Memory B cell (primary cell): Measurements from ENCODE around the gene GADD45GIP1.
"Not testable (repeated sequence)": the region's sequence is repeated elsewhere in the genome, so short reads cannot be mapped to it uniquely, and the experiment has no call there.

Experiments used
- ATAC-seq: fragments of 150-1000 bp; cut with Tn5 transposase; 2 replicates; pipeline ENCODE4 v1.10.0; 2021; ENCODE audit warnings: low read depth, mild to moderate bottlenecking, moderate library complexity
- DNase-seq, 2 donors: peaks; one replicate each; pipeline ENCODE4 v3.0.0; 2022; ENCODE audit warnings: low spot score in 2 of 2
- H3K27ac Mint-ChIP-seq: one replicate; pipeline ENCODE4 v1.8.0; 2022; ENCODE audit warnings: mild to moderate bottlenecking, moderate library complexity, mixed read lengths
- H3K27me3 Mint-ChIP-seq: one replicate; pipeline ENCODE4 v1.8.0; 2022; ENCODE audit warnings: mixed read lengths
- H3K36me3 Mint-ChIP-seq: one replicate; pipeline ENCODE4 v1.8.0; 2022; ENCODE audit warnings: mild to moderate bottlenecking, mixed read lengths
- H3K4me1 Mint-ChIP-seq: one replicate; pipeline ENCODE4 v1.8.0; 2022; ENCODE audit warnings: mixed read lengths
- H3K4me3 Mint-ChIP-seq: one replicate; pipeline ENCODE4 v1.8.0; 2022; ENCODE audit warnings: mild to moderate bottlenecking, moderate library complexity, mixed read lengths
- H3K9me3 Mint-ChIP-seq: one replicate; pipeline ENCODE4 v1.8.0; 2022; ENCODE audit warnings: mixed read lengths

Gene GADD45GIP1

GRCh38 chr19:12959481-12959880 lies 2.5 kb upstream of the GADD45GIP1 start:
- H3K9me3 Mint-ChIP-seq, result no peaks in the 10 kb centered on the region
- no peaks in the 10 kb centered on the region for H3K36me3 Mint-ChIP-seq
- DNase-seq (no peak), ATAC-seq (no peak)
- no peak overlapping the region for H3K4me3 Mint-ChIP-seq
- H3K27ac Mint-ChIP-seq, result no peak overlapping the region
- peaks cover 5% of the 10 kb centered on the region for H3K27me3 Mint-ChIP-seq
- H3K4me1 Mint-ChIP-seq, result peaks cover 13% of the 10 kb centered on the region

GRCh38 chr19:12957389-12957952 lies 448 bp upstream of the GADD45GIP1 start:
- Mint-ChIP-seq H3K4me1 (peaks cover 19% of the 10 kb centered on the region), H3K4me3 (peak overlapping the region; percentile 86), H3K27ac (peak overlapping the region; percentile 91)
- not testable (repeated sequence) for H3K27me3 Mint-ChIP-seq, DNase-seq, H3K9me3 Mint-ChIP-seq, H3K36me3 Mint-ChIP-seq
- peak; percentile 41 for ATAC-seq

- Mint-ChIP-seq H3K36me3 (peaks cover 15% of the 10 kb centered on the region), H3K9me3 (no peaks in the 10 kb centered on the region), H3K4me3 (peak overlapping the region; percentile 80), H3K4me1 (peaks cover 19% of the 10 kb centered on the region), H3K27me3 (no peaks in the 10 kb centered on the region), H3K27ac (peak overlapping the region; percentile 91)
- DNase-seq (no peak), ATAC-seq (no peak)
Measured at GRCh38 chr19:12955996-12956395, 1.0 kb downstream of the GADD45GIP1 start.

GRCh38 chr19:12955575-12955974 lies 1.4 kb downstream of the GADD45GIP1 start:
- H3K4me1 Mint-ChIP-seq, result peaks cover 19% of the 10 kb centered on the region
- H3K36me3 Mint-ChIP-seq, result peaks cover 15% of the 10 kb centered on the region
- DNase-seq, ATAC-seq, H3K9me3 Mint-ChIP-seq, H3K27me3 Mint-ChIP-seq: not testable (repeated sequence)
- H3K27ac Mint-ChIP-seq, result peak overlapping the region; percentile 91
- H3K4me3 Mint-ChIP-seq, result peak overlapping the region; percentile 80

- DNase-seq (no peak), ATAC-seq (peak; percentile 8)
- peak overlapping the region; percentile 83 for H3K27ac Mint-ChIP-seq
- H3K4me3 Mint-ChIP-seq, result no peak overlapping the region
- H3K4me1 Mint-ChIP-seq, result peaks cover 19% of the 10 kb centered on the region
- no peaks in the 10 kb centered on the region for H3K9me3 Mint-ChIP-seq
- peaks cover 23% of the 10 kb centered on the region for H3K36me3 Mint-ChIP-seq
- H3K27me3 Mint-ChIP-seq, result no peaks in the 10 kb centered on the region
Measured at GRCh38 chr19:12954612-12954962, 2.4 kb downstream of the GADD45GIP1 start.

- no peak overlapping the region for H3K4me3 Mint-ChIP-seq
Measured at GRCh38 chr19:12953799-12954611, 3.0 kb downstream of the GADD45GIP1 start.

GRCh38 chr19:12953138-12953798 lies 3.8 kb downstream of the GADD45GIP1 start:
- DNase-seq (no peak), ATAC-seq (no peak)
- H3K27ac Mint-ChIP-seq, result no peak overlapping the region
- no peaks in the 10 kb centered on the region for H3K27me3 Mint-ChIP-seq
- H3K4me3 Mint-ChIP-seq, result no peak overlapping the region
- H3K9me3 Mint-ChIP-seq, result no peaks in the 10 kb centered on the region
- H3K4me1 Mint-ChIP-seq, result peaks cover 19% of the 10 kb centered on the region
- peaks cover 27% of the 10 kb centered on the region for H3K36me3 Mint-ChIP-seq

More at GRCh38 chr19:12953799-12954611, 3.0 kb downstream of the GADD45GIP1 start:
- ATAC-seq (no peak), DNase-seq (no peak)
- peaks cover 25% of the 10 kb centered on the region for H3K36me3 Mint-ChIP-seq
- peaks cover 19% of the 10 kb centered on the region for H3K4me1 Mint-ChIP-seq
- no peaks in the 10 kb centered on the region for H3K27me3 Mint-ChIP-seq
- H3K27ac Mint-ChIP-seq, result peak overlapping the region; percentile 83
- H3K9me3 Mint-ChIP-seq, result no peaks in the 10 kb centered on the region

GRCh38 chr19:12952488-12953137 lies 4.4 kb downstream of the GADD45GIP1 start:
- Mint-ChIP-seq H3K4me3 (no peak overlapping the region), H3K27me3 (no peaks in the 10 kb centered on the region), H3K27ac (no peak overlapping the region), H3K9me3 (no peaks in the 10 kb centered on the region), H3K4me1 (peaks cover 19% of the 10 kb centered on the region), H3K36me3 (peaks cover 29% of the 10 kb centered on the region)
- ATAC-seq (no peak), DNase-seq (no peak)

- not testable (repeated sequence) for ATAC-seq, DNase-seq, H3K9me3 Mint-ChIP-seq, H3K4me3 Mint-ChIP-seq, H3K27ac Mint-ChIP-seq, H3K27me3 Mint-ChIP-seq
- Mint-ChIP-seq H3K36me3 (peaks cover 30% of the 10 kb centered on the region), H3K4me1 (peaks cover 19% of the 10 kb centered on the region)
Measured at GRCh38 chr19:12952050-12952449, 5.0 kb downstream of the GADD45GIP1 start.

GRCh38 chr19:12949363-12950283 lies 7.4 kb downstream of the GADD45GIP1 start:
- H3K4me3 Mint-ChIP-seq, result no peak overlapping the region
- H3K4me1 Mint-ChIP-seq, result peaks cover 11% of the 10 kb centered on the region
- no peak for DNase-seq
- H3K9me3 Mint-ChIP-seq, result no peaks in the 10 kb centered on the region
- H3K27me3 Mint-ChIP-seq, result no peaks in the 10 kb centered on the region
- ATAC-seq, result no peak
- H3K27ac Mint-ChIP-seq, result peak overlapping the region; percentile 18
- H3K36me3 Mint-ChIP-seq, result peaks cover 30% of the 10 kb centered on the region

GRCh38 chr19:12948612-12949362 lies 8.2 kb downstream of the GADD45GIP1 start:
- Mint-ChIP-seq H3K27me3 (no peaks in the 10 kb centered on the region), H3K4me1 (peaks cover 7% of the 10 kb centered on the region), H3K36me3 (peaks cover 28% of the 10 kb centered on the region), H3K4me3 (no peak overlapping the region), H3K9me3 (no peaks in the 10 kb centered on the region), H3K27ac (no peak overlapping the region)
- ATAC-seq, result no peak
- DNase-seq, result no peak

- Mint-ChIP-seq H3K27ac (no peak overlapping the region), H3K27me3 (no peaks in the 10 kb centered on the region), H3K36me3 (peaks cover 33% of the 10 kb centered on the region), H3K9me3 (no peaks in the 10 kb centered on the region), H3K4me1 (peaks cover 12% of the 10 kb centered on the region), H3K4me3 (no peak overlapping the region)
- DNase-seq, result no peak
- ATAC-seq, result no peak
Measured at GRCh38 chr19:12947702-12948611, 9.1 kb downstream of the GADD45GIP1 start.
